H1 (cell line): ENCODE results near the gene NBL1. TPM values are rescaled to one million over a fixed set of nuclear protein-coding genes. Genes with fewer than 3 reads are reported as not detected.

ENCODE experiments used
- CTCF ChIA-PET: fragments of 300-600 bp; sonication (Branson Sonifier 250); formaldehyde crosslinking; loops from one replicate; lab custom pipeline; 2021; ENCODE audit not compliant: partially characterized antibody; lab: Charles Lee
- POLR2A ChIA-PET: fragments of 300-600 bp; sonication (Branson Sonifier 250); formaldehyde crosslinking; loops from one replicate; lab custom pipeline; 2021; ENCODE audit warnings: inconsistent platforms; ENCODE audit not compliant: partially characterized antibody; lab: Charles Lee
- DNase-seq, 2 experiments: peaks; one replicate each; pipeline versions ENCODE4 v3.0.0 to v3.0.0-alpha.2; 2010 to 2022; ENCODE audit warnings: low spot score in 2 of 2, low read depth in 1 of 2, mixed read lengths in 1 of 2
- FAIRE-seq: peaks from 2 replicates; lab custom pipeline; 2011; peaks lifted over from hg19 to GRCh38; lab: Jason Lieb, UNC
- H2AFZ ChIP-seq: 2 replicates; pipeline ENCODE4 v1.8.1; 2012; ENCODE audit warnings: low read length, inconsistent platforms
- H2AK5ac ChIP-seq: 2 replicates; pipeline ENCODE4 v1.6.1; 2013; ENCODE audit warnings: low read depth, low read length
- H2BK120ac ChIP-seq: replicated peaks from 2 replicates; pipeline ENCODE3; 2013; ENCODE audit warnings: low read depth, low read length, inconsistent platforms
- H2BK12ac ChIP-seq: 2 replicates; pipeline ENCODE4 v1.6.1; 2013; ENCODE audit warnings: low read depth, low read length
- H2BK15ac ChIP-seq: 2 replicates; pipeline ENCODE4 v1.6.1; 2013; ENCODE audit warnings: low read length
- H2BK20ac ChIP-seq: 2 replicates; pipeline ENCODE4 v1.6.1; 2013; ENCODE audit warnings: low read length
- H2BK5ac ChIP-seq: 2 replicates; pipeline ENCODE4 v1.6.1; 2013; ENCODE audit warnings: low read depth, low read length
- H3K14ac ChIP-seq: 2 replicates; pipeline ENCODE4 v1.6.1; 2013; ENCODE audit warnings: inconsistent platforms; ENCODE audit not compliant: insufficient read length
- H3K18ac ChIP-seq: 2 replicates; pipeline ENCODE4 v1.6.1; 2013; ENCODE audit warnings: low read length; ENCODE audit errors: extremely low read depth
- H3K23ac ChIP-seq: 2 replicates; pipeline ENCODE4 v1.6.1; 2013; ENCODE audit warnings: inconsistent platforms; ENCODE audit not compliant: insufficient read length
- H3K23me2 ChIP-seq: 2 replicates; pipeline ENCODE4 v1.6.1; 2013; ENCODE audit warnings: low read depth, low read length
- H3K27ac ChIP-seq: 2 replicates; pipeline ENCODE4 v1.6.1; 2011; ENCODE audit warnings: low read depth, low read length, inconsistent platforms
- H3K27me3 ChIP-seq, 4 experiments: replicated peaks in 1 of 4; 1 replicate in 1 of 4; 2 replicates in 3 of 4; pipeline versions ENCODE4 v1.6.1 to v1.8.1; 2011 to 2013; ENCODE audit warnings: low read length in 3 of 4, mild to moderate bottlenecking in 3 of 4, inconsistent platforms in 2 of 4, mixed read lengths in 2 of 4, moderate library complexity in 1 of 4; ENCODE audit not compliant: control insufficient read depth in 3 of 4, insufficient read depth in 3 of 4; ENCODE audit errors: extremely low read depth in 1 of 4
- H3K36me3 ChIP-seq, 4 experiments: 2 replicates each; pipeline versions ENCODE4 v1.6.1 to v1.8.1; 2011 to 2013; ENCODE audit warnings: mild to moderate bottlenecking in 4 of 4, low read length in 3 of 4, moderate library complexity in 2 of 4, control low read depth in 1 of 4, inconsistent platforms in 1 of 4; ENCODE audit not compliant: insufficient read depth in 4 of 4, control insufficient read depth in 2 of 4
- H3K4ac ChIP-seq: replicated peaks from 2 replicates; pipeline ENCODE3; 2013; ENCODE audit warnings: low read length, low read depth, mixed read lengths, inconsistent platforms; ENCODE audit not compliant: insufficient read length
- H3K4me1 ChIP-seq, 4 experiments: replicated peaks in 1 of 4; 1 replicate in 1 of 4; 2 replicates in 3 of 4; pipeline versions ENCODE4 v1.6.1 to v1.8.1; 2011 to 2013; ENCODE audit warnings: low read length in 3 of 4, inconsistent platforms in 2 of 4, mixed read lengths in 1 of 4; ENCODE audit not compliant: insufficient read depth in 4 of 4, control insufficient read depth in 3 of 4
- H3K4me2 ChIP-seq, 2 experiments: 2 replicates each; pipeline versions ENCODE4 v1.6.1 to v1.8.1; 2011 to 2013; ENCODE audit warnings: low read depth in 2 of 2, low read length in 2 of 2, control low read depth in 1 of 2, inconsistent platforms in 1 of 2, mild to moderate bottlenecking in 1 of 2; ENCODE audit not compliant: insufficient read depth in 1 of 2
- H3K4me3 ChIP-seq, 4 experiments: fragments of 200-600, 300-600 bp in 1 of 4; sonication (generic), shearing (Covaris generic), sonication (Bioruptor Twin) in 1 of 4; 2 replicates each; pipeline versions ENCODE4 v1.5.1 to v1.8.1; 2011 to 2016; ENCODE audit warnings: low read length in 4 of 4, low read depth in 3 of 4, control low read depth in 2 of 4, inconsistent platforms in 2 of 4, mild to moderate bottlenecking in 2 of 4, mixed read lengths in 1 of 4, moderate library complexity in 1 of 4; ENCODE audit not compliant: insufficient read depth in 2 of 4; ENCODE audit errors: extremely low read depth in 1 of 4
- H3K56ac ChIP-seq: replicated peaks from 2 replicates; pipeline ENCODE3; 2013; ENCODE audit warnings: low read depth, mild to moderate bottlenecking, mixed read lengths, low read length, inconsistent platforms; ENCODE audit not compliant: insufficient read length
- H3K79me1 ChIP-seq: 2 replicates; pipeline ENCODE4 v1.6.1; 2013; ENCODE audit warnings: low read depth, low read length, control low read depth
- H3K79me2 ChIP-seq, 2 experiments: 2 replicates each; pipeline versions ENCODE4 v1.6.1 to v1.8.1; 2012 to 2013; ENCODE audit warnings: low read length in 2 of 2, mild to moderate bottlenecking in 2 of 2, inconsistent platforms in 1 of 2; ENCODE audit not compliant: insufficient read depth in 2 of 2, control insufficient read depth in 1 of 2
- H3K9ac ChIP-seq, 4 experiments: replicated peaks in 1 of 4; 1 replicate in 1 of 4; 2 replicates in 3 of 4; pipeline versions ENCODE4 v1.6.1 to v1.8.1; 2011 to 2013; ENCODE audit warnings: low read depth in 3 of 4, low read length in 3 of 4, control low read depth in 2 of 4, mild to moderate bottlenecking in 2 of 4, moderate library complexity in 2 of 4, inconsistent platforms in 1 of 4; ENCODE audit errors: extremely low read depth in 1 of 4
- H3K9me3 ChIP-seq, 2 experiments: 2 replicates each; pipeline versions ENCODE4 v1.6.1 to v1.8.1; 2012 to 2013; ENCODE audit warnings: mild to moderate bottlenecking in 2 of 2, moderate library complexity in 2 of 2, control low read depth in 1 of 2, inconsistent platforms in 1 of 2, low read depth in 1 of 2, low read length in 1 of 2, mixed read lengths in 1 of 2; ENCODE audit not compliant: insufficient read depth in 2 of 2
- H4K20me1 ChIP-seq, 2 experiments: replicated peaks in 1 of 2; 2 replicates each; pipeline versions ENCODE3 to v1.8.1; 2011 to 2013; ENCODE audit warnings: inconsistent platforms in 2 of 2, low read length in 2 of 2, mild to moderate bottlenecking in 1 of 2; ENCODE audit not compliant: insufficient read depth in 2 of 2, control insufficient read depth in 1 of 2
- H4K5ac ChIP-seq: 2 replicates; pipeline ENCODE4 v1.6.1; 2013; ENCODE audit warnings: low read length, low read depth, mixed read lengths, inconsistent platforms; ENCODE audit not compliant: insufficient read length
- H4K8ac ChIP-seq: 2 replicates; pipeline ENCODE4 v1.8.0; 2013; ENCODE audit warnings: mild to moderate bottlenecking, moderate library complexity, low read length, inconsistent platforms; ENCODE audit not compliant: insufficient read depth; ENCODE audit errors: extremely low read depth
- H4K91ac ChIP-seq: replicated peaks from 2 replicates; pipeline ENCODE3; 2013; ENCODE audit warnings: low read length, mixed read lengths, inconsistent platforms; ENCODE audit not compliant: insufficient read length
- CHD2 ChIP-seq: IDR thresholded peaks from 2 replicates; pipeline ENCODE4 v1.6.1; 2012; ENCODE audit warnings: low read length, improper control_type of control experiment
- EP300 ChIP-seq, 2 experiments: IDR thresholded peaks; 1 replicate in 1 of 2; 2 replicates in 1 of 2; pipeline ENCODE4 v1.6.1; 2011 to 2012; ENCODE audit warnings: low read depth in 2 of 2, low read length in 2 of 2, mild to moderate bottlenecking in 2 of 2, borderline replicate concordance in 1 of 2, inconsistent platforms in 1 of 2, moderate library complexity in 1 of 2
- WGBS, 2 experiments: shearing (Covaris generic) in 1 of 2; methylation state at CpG; one replicate each; pipeline versions ENCODE4 v1.1.6 to v1.1.7; 2013 to 2015; ENCODE audit warnings: low lambda C conversion rate in 2 of 2, mixed read lengths in 2 of 2, inconsistent platforms in 1 of 2, low coverage in 1 of 2, missing lambda C conversion rate in 1 of 2; ENCODE audit not compliant: insufficient replicate concordance in 2 of 2, insufficient coverage in 1 of 2, insufficient read length in 1 of 2; ENCODE audit errors: extremely low coverage in 1 of 2, missing lambda C conversion rate in 1 of 2; 5-methylcytosine and 5-hydroxymethylcytosine counted together
- polyA plus RNA-seq, 7 experiments: library from polyadenylated mRNA; depleted of rRNA in 3 of 7; stranded (reverse) in 5 of 7; unstranded in 2 of 7; fragments of >200 nt in 5 of 7; fragments of 200-250 nt in 2 of 7; gene quantifications; 1 replicate in 5 of 7; 2 replicates in 1 of 7; 4 replicates in 1 of 7; pipeline versions ENCODE4 v1.2.1 to v1.2.3, GENCODE V29; 2011 to 2013; ENCODE audit warnings: missing spikeins in 2 of 7, mixed read lengths in 2 of 7
- total RNA-seq: library from RNA; stranded (reverse); fragmentation: NEBNext Ultra II Directional; extraction: Animal tissue kit (Norgen Biotek cat#: 25700); gene quantifications from 2 replicates; pipeline ENCODE4 v1.2.1, GENCODE V29; 2021

NBL1 gene
- total and polyA plus RNA-seq, 2 of the 8 experiments (the other 6 are each of a cell fraction or from before 2014, with no cell fraction given), result 8.7 to 9.7 TPM

GRCh38 chr1:19633106-19633505 lies 11.0 kb upstream of the NBL1 start:
- no peak overlapping the region for H3K4ac ChIP-seq
- H2BK120ac ChIP-seq, result no peak overlapping the region
- H3K23ac ChIP-seq, result no peak overlapping the region
- no peaks in the 10 kb centered on the region for H3K27me3 ChIP-seq
- H3K79me1 ChIP-seq, result no peaks in the 10 kb centered on the region
- no peaks in the 10 kb centered on the region for H3K9me3 ChIP-seq
- no peak overlapping the region for H3K56ac ChIP-seq
- H3K79me2 ChIP-seq, result no peaks in the 10 kb centered on the region
- POLR2A ChIA-PET, result no interaction called here
- H2AK5ac ChIP-seq, result no peak overlapping the region
- no peak for TF ChIP-seq CHD2
- TF ChIP-seq EP300 (IDR thresholded peaks at IDR 0.05; ENCODE audit: borderline replicate concordance in 1 of 2, low read depth in 2 of 2, low read length in 2 of 2), result no peak
- TF ChIP-seq, all 59 proteins: peak for 0
- Histone ChIP-seq H3K4me2 (no peak overlapping the region), H4K8ac (no peak overlapping the region), H4K91ac (no peak overlapping the region), H3K9ac (no peak overlapping the region), H3K4me1 (peaks cover 3 to 9% (median 5%) of the 10 kb centered on the region in 4 experiments; a peak in 5 of 7 replicates), H3K4me3 (no peak overlapping the region), H2AFZ (no peak overlapping the region), H4K5ac (no peak overlapping the region), H3K27ac (no peak overlapping the region), H3K14ac (no peak overlapping the region), H2BK20ac (no peak overlapping the region), H2BK15ac (no peak overlapping the region), H4K20me1 (peaks cover 0 to 3% of the 10 kb centered on the region in 2 experiments), H3K23me2 (no peaks in the 10 kb centered on the region), H3K18ac (no peak overlapping the region), H2BK5ac (no peak overlapping the region), H2BK12ac (no peak overlapping the region), H3K36me3 (no peaks in the 10 kb centered on the region)
- FAIRE-seq (no peak), DNase-seq (no peak)
- 85% methylated on average over 2 of the region's 2 CpGs; no CpG with 5 or more reads in 1 of the 2 experiments for WGBS, 2 experiments
- CTCF ChIA-PET, result interaction anchor here (0.6 kb wide), 1 partner anchor 15 kb away, joined by 3 read pairs; no protein-coding TSS in a partner anchor
